GM12873 (cell line): Measurements from ENCODE around the gene SUSD3.

ENCODE experiments used
- TF ChIP-seq, protein P1 (sequence below): IDR thresholded peaks from 2 replicates; pipeline ENCODE4 v1.5.1; 2012; ENCODE audit warnings: low read depth, mild to moderate bottlenecking, moderate library complexity, low read length, control low read depth; ENCODE audit not compliant: insufficient read depth; ENCODE audit errors: missing control alignments

The SUSD3 gene

DNA sequence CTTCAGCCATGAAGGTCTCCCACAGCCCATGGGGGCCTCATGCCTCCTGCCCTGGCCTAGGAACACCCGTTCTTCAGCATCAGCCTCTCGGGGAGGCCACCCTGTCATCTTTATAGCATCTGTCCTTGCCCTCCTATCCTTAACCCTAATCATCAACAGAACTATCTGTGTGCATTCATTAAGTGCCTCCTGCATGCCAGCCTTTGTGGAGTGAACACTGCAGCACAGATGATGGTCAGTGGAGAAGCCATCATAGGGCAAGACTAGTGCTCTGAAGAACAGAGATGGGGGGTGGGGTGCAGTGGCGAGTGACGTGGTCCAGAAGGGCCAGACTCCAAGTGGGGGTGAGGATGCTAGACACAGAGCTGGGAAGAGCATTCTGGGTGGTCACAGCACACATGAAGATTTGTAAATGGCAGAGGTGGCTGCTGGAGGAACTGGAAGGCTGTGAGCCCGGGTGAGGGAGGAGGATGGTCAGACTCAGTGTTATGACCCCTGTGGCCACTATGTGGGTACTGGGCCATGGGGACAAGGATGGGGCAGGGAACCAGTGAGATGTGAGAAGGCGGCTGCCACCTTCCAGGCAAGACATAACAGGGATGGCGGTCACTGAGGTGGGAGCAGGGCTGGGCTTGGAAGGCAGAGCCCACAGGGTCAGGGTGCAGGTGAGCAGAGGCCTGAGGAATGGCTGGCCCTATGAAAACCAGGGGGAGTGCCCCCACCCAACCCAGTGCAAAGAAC, 33.9 kb downstream of the SUSD3 start:
- TF ChIP-seq, protein P1, sequence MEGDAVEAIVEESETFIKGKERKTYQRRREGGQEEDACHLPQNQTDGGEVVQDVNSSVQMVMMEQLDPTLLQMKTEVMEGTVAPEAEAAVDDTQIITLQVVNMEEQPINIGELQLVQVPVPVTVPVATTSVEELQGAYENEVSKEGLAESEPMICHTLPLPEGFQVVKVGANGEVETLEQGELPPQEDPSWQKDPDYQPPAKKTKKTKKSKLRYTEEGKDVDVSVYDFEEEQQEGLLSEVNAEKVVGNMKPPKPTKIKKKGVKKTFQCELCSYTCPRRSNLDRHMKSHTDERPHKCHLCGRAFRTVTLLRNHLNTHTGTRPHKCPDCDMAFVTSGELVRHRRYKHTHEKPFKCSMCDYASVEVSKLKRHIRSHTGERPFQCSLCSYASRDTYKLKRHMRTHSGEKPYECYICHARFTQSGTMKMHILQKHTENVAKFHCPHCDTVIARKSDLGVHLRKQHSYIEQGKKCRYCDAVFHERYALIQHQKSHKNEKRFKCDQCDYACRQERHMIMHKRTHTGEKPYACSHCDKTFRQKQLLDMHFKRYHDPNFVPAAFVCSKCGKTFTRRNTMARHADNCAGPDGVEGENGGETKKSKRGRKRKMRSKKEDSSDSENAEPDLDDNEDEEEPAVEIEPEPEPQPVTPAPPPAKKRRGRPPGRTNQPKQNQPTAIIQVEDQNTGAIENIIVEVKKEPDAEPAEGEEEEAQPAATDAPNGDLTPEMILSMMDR, result no peak

DNA sequence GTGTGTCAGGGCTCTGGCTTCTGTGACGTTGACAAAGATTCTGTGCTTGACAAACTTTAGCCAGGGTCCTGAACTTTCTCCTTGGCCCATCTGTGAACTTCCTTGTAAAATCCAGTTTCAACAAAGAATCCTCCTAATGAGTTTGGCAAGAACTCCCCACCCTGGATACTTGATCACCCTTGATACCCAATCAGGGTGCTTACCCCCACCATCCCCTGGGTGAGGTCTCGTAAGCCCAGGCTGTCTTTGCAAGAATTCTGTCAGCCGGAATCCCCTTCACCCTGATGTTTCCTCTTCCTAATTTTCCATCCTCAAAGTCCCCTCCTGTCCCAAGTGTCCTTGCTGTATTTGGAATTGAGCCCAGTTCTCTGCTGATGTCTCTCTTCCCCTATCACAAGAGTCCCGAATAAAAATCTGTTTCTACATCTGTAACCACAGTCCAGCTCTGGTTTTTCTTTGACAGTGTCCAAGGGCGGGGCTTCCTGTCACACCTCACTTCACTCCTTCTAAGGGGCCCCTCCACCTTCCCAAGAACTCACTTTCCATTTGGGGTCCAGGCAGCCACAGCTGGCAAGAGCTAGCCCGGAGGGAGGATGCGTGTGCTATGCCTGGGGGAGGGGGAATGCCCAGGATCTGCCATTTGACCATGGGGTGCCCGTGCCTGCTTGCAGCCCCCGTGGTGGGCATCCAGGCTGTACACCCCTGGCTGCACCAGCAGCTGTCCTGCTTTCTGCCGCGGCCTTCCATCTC, 34.8 kb downstream of the SUSD3 start:
- TF ChIP-seq, protein P1, result no peak

DNA sequence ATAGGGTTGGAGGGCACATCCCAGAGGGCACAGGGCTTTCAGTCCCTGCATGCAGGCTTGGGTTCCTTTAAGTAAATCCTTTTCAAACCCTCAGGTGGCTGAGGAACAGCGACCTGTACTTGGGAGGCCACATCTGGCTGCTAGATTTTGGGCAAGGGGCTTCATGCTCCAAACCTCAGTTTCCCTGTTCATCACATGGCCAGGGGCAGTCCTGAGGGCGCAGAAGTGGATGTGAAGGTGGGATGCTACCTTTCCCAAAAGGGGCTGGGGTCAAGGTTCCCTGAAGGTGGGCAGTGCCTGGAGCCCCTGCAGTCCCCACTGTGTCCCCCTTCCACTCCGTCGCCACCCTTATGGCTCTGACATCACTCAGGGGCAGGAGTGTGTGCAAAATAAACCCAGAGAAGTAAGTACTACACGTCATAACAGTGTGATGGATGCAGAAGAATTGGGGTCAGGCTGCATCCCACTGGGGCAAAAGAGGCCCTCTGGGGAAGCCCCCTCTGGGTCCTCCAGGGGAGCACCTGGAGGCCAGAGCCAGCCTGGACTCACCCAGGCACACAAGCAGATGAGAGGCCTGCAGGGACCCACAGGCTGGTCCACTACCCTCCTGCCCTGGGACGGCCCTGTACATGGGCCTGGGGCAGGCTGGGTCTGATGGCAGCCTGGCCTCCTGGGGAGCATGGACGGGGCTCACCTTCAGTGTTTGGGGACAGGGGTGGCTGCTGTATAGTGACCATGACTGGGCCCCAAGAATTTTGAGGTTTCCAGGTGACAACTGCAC, 35.6 kb downstream of the SUSD3 start:
- TF ChIP-seq, protein P1, result no peak

DNA sequence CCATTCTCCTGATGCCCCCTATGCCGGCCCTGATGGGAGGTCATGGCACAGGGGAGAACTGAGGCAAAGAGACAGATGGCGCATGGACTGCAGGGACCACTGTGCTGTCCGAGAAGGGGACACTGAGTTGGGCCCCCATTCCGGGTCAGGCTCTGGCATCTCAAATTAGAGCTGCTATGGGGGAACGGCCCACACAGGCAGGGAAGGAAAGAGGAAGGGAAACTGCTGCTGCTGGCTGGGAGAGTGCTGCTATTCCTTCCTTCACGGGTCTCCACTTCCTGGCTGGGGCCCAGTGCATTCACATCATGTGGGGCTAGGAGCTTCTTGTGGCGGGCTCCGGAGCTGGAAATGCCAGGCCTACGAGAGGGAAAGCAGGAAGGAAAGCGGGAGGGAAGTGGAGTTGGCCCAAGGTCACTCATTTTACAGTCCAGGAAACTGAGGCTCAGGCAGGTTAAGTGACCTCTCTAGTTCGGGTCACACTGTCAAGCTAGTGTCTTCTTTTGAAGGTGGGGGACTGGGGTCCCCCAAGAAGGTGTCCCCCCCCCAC, 36.2 kb downstream of the SUSD3 start:
- TF ChIP-seq, protein P1, result no peak

DNA sequence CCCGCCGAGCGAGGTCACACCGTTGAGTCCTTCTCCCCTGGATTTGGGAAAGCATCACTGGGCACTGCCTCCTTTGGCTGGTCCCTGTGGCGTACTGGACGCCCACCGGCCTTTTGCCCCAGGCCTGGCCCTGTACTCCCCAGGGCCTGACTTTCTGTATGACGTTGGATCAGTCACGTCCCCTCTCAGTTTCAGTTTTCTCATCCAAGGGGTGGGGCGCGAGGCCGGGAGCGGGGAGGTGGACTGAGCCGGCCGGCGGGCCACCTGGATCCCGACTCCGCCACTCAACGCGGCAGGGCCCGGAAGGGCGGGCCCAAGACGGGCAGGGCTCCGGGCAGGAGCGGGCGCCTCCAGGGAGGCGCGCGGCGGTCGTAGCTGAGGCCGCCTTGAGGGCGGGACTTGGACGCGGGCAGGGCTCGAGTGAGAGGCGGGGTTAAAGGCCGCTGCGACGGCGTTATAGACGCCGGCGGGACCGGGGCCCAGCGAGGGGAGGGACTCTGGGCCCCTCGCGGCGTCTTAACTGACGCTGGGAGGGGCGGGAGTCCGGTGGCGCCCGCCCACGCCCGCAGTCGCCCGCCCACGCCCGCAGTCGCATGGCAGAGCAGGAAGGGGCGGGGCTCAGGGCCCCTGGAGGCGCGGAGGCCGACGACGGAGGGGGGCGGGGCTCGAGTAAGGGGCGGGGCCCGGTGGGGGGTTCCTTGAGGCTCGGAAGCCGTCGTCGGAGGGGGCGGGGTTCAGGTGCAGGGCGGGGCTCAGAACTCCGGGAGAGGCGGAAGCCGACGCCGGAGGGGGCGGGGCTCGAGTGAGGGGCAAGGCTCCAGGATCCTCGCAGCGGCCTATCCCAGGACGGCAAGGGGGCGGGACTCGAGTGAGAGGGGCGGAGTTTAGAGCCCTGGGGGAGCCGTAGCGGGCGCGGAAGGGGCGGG, 37.0 kb downstream of the SUSD3 start:
- TF ChIP-seq, protein P1, result no peak

DNA sequence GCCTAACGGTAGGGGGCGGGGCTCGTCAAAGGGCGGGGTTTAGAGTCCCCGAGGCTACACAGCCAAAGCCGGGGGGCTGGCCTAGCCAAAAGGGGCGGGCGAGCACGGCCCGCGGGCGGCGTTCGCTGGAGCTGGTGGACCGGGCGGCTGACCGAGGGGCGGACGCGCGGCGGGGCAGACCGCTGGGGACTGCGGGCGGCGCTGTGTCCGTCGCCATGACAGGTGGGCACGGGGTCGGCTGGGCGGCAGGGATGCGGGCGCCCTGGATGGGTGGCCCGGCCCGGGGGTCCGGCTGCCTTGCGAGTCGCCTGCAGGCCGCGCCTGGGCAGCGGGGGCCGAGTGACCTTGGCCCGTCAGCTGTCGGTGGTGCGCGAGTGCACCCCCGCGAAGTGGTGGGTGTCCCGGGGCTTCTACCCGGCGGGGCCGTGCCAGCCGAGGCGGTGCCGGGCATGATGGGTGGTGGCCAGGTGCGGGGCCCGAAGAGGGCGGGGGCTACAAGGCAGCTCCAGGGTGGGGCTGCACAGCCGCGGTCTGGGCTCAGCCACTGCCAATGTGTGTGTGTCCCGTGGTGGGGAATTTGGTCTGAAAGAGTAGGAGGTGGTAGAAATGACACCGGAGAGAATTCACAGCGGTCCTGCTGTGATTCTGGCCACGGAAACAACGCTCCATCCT, 37.8 kb downstream of the SUSD3 start, which contains the start of gene CARD19:
CARD19 (plus strand) TSS at position 87 of the 672 bp plus-strand sequence; CDS start at position 216, 129 bp downstream.
- TF ChIP-seq, protein P1, result no peak
